SK-N-SH treated with all-trans-retinoic acid at 6 μM for 48 hours (cell line): ENCODE data around the gene RPRD2.

Source experiments
- ATAC-seq: fragments of 200-7000 bp; cut with Tn5 transposase; 3 replicates; pipeline ENCODE4 v1.9.1; 2020; ENCODE audit warnings: mild to moderate bottlenecking, moderate library complexity
- ARNTL ChIP-seq: fragments of 450-650 bp; formaldehyde crosslinking; IDR thresholded peaks from 2 replicates; pipeline ENCODE4 v1.5.0; 2020; ENCODE audit warnings: low read depth, mild to moderate bottlenecking, moderate library complexity, borderline replicate concordance
- BACH2 ChIP-seq: fragments of 250-450 bp; sonication (Bioruptor Pico); IDR thresholded peaks from 2 replicates; pipeline ENCODE4 v1.9.0; 2021; ENCODE audit warnings: mild to moderate bottlenecking, borderline replicate concordance
- CREB5 ChIP-seq: fragments of 250-450 bp; sonication (Bioruptor Pico); IDR thresholded peaks from 2 replicates; pipeline ENCODE4 v1.5.1; 2020; ENCODE audit warnings: low read depth, mild to moderate bottlenecking, moderate library complexity
- CSDC2 ChIP-seq: fragments of 250-450 bp; sonication (Bioruptor Pico); IDR thresholded peaks from 2 replicates; pipeline ENCODE4 v1.5.0; 2020; ENCODE audit warnings: mild to moderate bottlenecking, moderate library complexity
- ESRRG ChIP-seq: fragments of 250-450 bp; sonication (Bioruptor Pico); IDR thresholded peaks from 2 replicates; pipeline ENCODE4 v1.6.1; 2021; ENCODE audit warnings: mild to moderate bottlenecking
- ISL1 ChIP-seq: fragments of 250-450 bp; sonication (Bioruptor Pico); IDR thresholded peaks from 2 replicates; pipeline ENCODE4 v2.1.2; 2022; ENCODE audit warnings: mild to moderate bottlenecking, moderate library complexity
- OSR1 ChIP-seq: fragments of 250-450 bp; sonication (Bioruptor Pico); IDR thresholded peaks from 2 replicates; pipeline ENCODE4 v1.8.0; 2022; ENCODE audit warnings: moderate library complexity, mild to moderate bottlenecking, inconsistent platforms
- POU6F1 ChIP-seq: fragments of 250-450 bp; sonication (Bioruptor Pico); IDR thresholded peaks from 2 replicates; pipeline ENCODE4 v1.8.0; 2021; ENCODE audit warnings: low read depth, mild to moderate bottlenecking, moderate library complexity, borderline replicate concordance
- PPARA ChIP-seq: fragments of 250-450 bp; sonication (Bioruptor Pico); IDR thresholded peaks from 2 replicates; pipeline ENCODE4 v1.5.0; 2020; ENCODE audit warnings: mild to moderate bottlenecking, borderline replicate concordance
- RARB ChIP-seq: fragments of 250-450 bp; sonication (Bioruptor Pico); IDR thresholded peaks from 2 replicates; pipeline ENCODE4 v1.8.0; 2021; ENCODE audit warnings: mild to moderate bottlenecking, moderate library complexity
- SNAI2 ChIP-seq: fragments of 250-450 bp; sonication (Bioruptor Pico); IDR thresholded peaks from 2 replicates; pipeline ENCODE4 v1.5.0; 2020; ENCODE audit warnings: mild to moderate bottlenecking, moderate library complexity
- TCF4 ChIP-seq: fragments of 250-450 bp; sonication (Bioruptor Pico); IDR thresholded peaks from 2 replicates; pipeline ENCODE4 v1.8.0; 2021; ENCODE audit warnings: mild to moderate bottlenecking, moderate library complexity, borderline replicate concordance
- TOX ChIP-seq: fragments of 250-450 bp; sonication (Bioruptor Pico); IDR thresholded peaks from 2 replicates; pipeline ENCODE4 v1.8.0; 2021; ENCODE audit warnings: mild to moderate bottlenecking, moderate library complexity, borderline replicate concordance
- ZC3H10 ChIP-seq: fragments of 250-450 bp; sonication (Bioruptor Pico); IDR thresholded peaks from 2 replicates; pipeline ENCODE4 v1.5.1; 2021; ENCODE audit warnings: mild to moderate bottlenecking, moderate library complexity
- ZFP3 ChIP-seq: fragments of 250-450 bp; sonication (Bioruptor Pico); IDR thresholded peaks from 2 replicates; pipeline ENCODE4 v1.5.0; 2020; ENCODE audit warnings: mild to moderate bottlenecking, moderate library complexity
- ZFP30 ChIP-seq: fragments of 450-650 bp; formaldehyde crosslinking; IDR thresholded peaks from 2 replicates; pipeline ENCODE4 v1.5.0; 2022; ENCODE audit warnings: mild to moderate bottlenecking, moderate library complexity
- ZNF565 ChIP-seq: fragments of 450-650 bp; formaldehyde crosslinking; conservative IDR thresholded peaks from 2 replicates; pipeline ENCODE4 v1.5.0; 2020; ENCODE audit warnings: low read depth, mild to moderate bottlenecking, moderate library complexity
- ZNF70 ChIP-seq: fragments of 450-650 bp; formaldehyde crosslinking; IDR thresholded peaks from 2 replicates; pipeline ENCODE4 v1.5.0; 2020; ENCODE audit warnings: mild to moderate bottlenecking, moderate library complexity
- ZNF8 ChIP-seq: fragments of 450-650 bp; formaldehyde crosslinking; IDR thresholded peaks from 2 replicates; pipeline ENCODE4 v1.5.0; 2020; ENCODE audit warnings: mild to moderate bottlenecking, moderate library complexity
- TF ChIP-seq, protein P1 (sequence below): fragments of 250-450 bp; sonication (Bioruptor Pico); IDR thresholded peaks from 2 replicates; pipeline ENCODE4 v1.5.1; 2021; ENCODE audit warnings: mild to moderate bottlenecking, moderate library complexity
- TF ChIP-seq, protein P2 (sequence below): fragments of 250-450 bp; sonication (Bioruptor Pico); IDR thresholded peaks from 2 replicates; pipeline ENCODE4 v1.8.0; 2020; ENCODE audit warnings: mild to moderate bottlenecking, moderate library complexity, borderline replicate concordance

Gene RPRD2

GRCh38 chr1:150332651-150333290 lies 31.2 kb upstream of the RPRD2 start:
- TF ChIP-seq ZNF8, result no peak
- TF ChIP-seq, protein P1, sequence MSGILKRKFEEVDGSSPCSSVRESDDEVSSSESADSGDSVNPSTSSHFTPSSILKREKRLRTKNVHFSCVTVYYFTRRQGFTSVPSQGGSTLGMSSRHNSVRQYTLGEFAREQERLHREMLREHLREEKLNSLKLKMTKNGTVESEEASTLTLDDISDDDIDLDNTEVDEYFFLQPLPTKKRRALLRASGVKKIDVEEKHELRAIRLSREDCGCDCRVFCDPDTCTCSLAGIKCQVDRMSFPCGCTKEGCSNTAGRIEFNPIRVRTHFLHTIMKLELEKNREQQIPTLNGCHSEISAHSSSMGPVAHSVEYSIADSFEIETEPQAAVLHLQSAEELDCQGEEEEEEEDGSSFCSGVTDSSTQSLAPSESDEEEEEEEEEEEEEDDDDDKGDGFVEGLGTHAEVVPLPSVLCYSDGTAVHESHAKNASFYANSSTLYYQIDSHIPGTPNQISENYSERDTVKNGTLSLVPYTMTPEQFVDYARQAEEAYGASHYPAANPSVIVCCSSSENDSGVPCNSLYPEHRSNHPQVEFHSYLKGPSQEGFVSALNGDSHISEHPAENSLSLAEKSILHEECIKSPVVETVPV (CRISPR knock-in tag), result no peak
- no peak for TF ChIP-seq ISL1 (CRISPR knock-in tag)
- TF ChIP-seq SNAI2 (CRISPR knock-in tag), result no peak
- no peak for TF ChIP-seq TOX (CRISPR knock-in tag)
- no peak for TF ChIP-seq ARNTL (CRISPR knock-in tag)
- TF ChIP-seq, protein P2, sequence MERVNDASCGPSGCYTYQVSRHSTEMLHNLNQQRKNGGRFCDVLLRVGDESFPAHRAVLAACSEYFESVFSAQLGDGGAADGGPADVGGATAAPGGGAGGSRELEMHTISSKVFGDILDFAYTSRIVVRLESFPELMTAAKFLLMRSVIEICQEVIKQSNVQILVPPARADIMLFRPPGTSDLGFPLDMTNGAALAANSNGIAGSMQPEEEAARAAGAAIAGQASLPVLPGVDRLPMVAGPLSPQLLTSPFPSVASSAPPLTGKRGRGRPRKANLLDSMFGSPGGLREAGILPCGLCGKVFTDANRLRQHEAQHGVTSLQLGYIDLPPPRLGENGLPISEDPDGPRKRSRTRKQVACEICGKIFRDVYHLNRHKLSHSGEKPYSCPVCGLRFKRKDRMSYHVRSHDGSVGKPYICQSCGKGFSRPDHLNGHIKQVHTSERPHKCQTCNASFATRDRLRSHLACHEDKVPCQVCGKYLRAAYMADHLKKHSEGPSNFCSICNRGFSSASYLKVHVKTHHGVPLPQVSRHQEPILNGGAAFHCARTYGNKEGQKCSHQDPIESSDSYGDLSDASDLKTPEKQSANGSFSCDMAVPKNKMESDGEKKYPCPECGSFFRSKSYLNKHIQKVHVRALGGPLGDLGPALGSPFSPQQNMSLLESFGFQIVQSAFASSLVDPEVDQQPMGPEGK (CRISPR knock-in tag), result no peak
- no peak for TF ChIP-seq CSDC2 (CRISPR knock-in tag)
- no peak for TF ChIP-seq BACH2
- TF ChIP-seq RARB (CRISPR knock-in tag), result no peak
- TF ChIP-seq ZNF565 (CRISPR knock-in tag), result no peak
- no peak for TF ChIP-seq ZFP30 (CRISPR knock-in tag)
- no peak for TF ChIP-seq POU6F1 (CRISPR knock-in tag)
- TF ChIP-seq OSR1 (CRISPR knock-in tag), result no peak
- TF ChIP-seq TCF4, result no peak
- no peak for ATAC-seq

GRCh38 chr1:150346316-150346715 lies 17.6 kb upstream of the RPRD2 start:
- ATAC-seq, result no peak

GRCh38 chr1:150352866-150353265 lies 11.1 kb upstream of the RPRD2 start:
- TF ChIP-seq CREB5 (no peak), OSR1 (CRISPR knock-in tag) (no peak), ZFP3 (no peak), ZC3H10 (CRISPR knock-in tag) (no peak)
- TF ChIP-seq, all 23 proteins: peak for 0
- no peak for ATAC-seq

More at GRCh38 chr1:150346316-150346715, 17.6 kb upstream of the RPRD2 start:
- no peak for TF ChIP-seq ZFP3
- no peak for TF ChIP-seq CSDC2 (CRISPR knock-in tag)
- TF ChIP-seq TCF4, result no peak
- no peak for TF ChIP-seq ESRRG (CRISPR knock-in tag)
- TF ChIP-seq BACH2, result no peak
- TF ChIP-seq, all 23 proteins: peak for 0

DNA sequence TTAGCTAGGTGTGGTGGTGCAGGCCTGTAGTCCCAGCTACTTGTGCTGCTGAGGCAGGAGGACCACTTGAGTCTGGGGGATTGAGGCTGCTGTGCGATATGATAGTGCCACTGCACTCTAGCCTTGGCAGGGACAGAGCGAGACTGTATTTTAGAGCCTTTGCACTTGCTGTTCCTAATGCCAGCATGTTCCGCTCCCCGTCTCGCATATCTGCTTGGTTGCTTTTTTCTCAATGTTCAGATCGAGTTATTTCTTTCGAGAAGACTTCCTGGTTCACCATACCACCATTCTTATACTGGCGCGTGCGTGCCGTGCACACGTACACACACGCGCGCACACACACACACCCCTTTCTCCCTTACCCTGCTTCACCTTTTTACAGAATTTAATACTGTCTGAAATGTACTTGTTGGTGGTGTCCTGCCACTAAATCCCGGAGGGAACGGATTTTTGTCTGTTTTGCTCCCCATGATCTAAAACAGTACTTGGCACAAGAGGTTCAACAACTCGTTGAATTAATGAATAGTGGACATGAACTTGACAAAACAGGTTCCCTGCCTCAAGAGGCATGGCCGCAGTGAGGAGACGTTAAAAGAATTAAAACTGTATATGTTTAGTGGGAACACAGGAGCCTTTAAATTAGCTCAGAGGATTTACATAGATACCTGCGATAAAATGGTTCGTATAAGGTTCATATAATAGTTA lies 1.1 kb upstream of the RPRD2 start:
- TF ChIP-seq PPARA (CRISPR knock-in tag), result no peak
- TF ChIP-seq ZNF70, result no peak
- TF ChIP-seq ZC3H10 (CRISPR knock-in tag), result peak; percentile 18; the same call in 1 of the 2 replicates
- ATAC-seq, result no peak
